22Rv1 (cell line): Measurements from ENCODE around the gene TAS1R3.

ENCODE experiments used
- H3K27ac ChIP-seq: fragments of 450-650 bp; 2 replicates; pipeline ENCODE4 v1.5.1; 2017
- ZFX ChIP-seq: fragments of 450-650 bp; IDR thresholded peaks from 2 replicates; pipeline ENCODE4 v1.6.1; 2017; ENCODE audit warnings: antibody characterized with exemption, borderline replicate concordance
- TF ChIP-seq, protein P1 (sequence below): fragments of 450-650 bp; IDR thresholded peaks from 2 replicates; pipeline ENCODE4 v1.5.1; 2017; ENCODE audit warnings: mild to moderate bottlenecking

The TAS1R3 gene

DNA sequence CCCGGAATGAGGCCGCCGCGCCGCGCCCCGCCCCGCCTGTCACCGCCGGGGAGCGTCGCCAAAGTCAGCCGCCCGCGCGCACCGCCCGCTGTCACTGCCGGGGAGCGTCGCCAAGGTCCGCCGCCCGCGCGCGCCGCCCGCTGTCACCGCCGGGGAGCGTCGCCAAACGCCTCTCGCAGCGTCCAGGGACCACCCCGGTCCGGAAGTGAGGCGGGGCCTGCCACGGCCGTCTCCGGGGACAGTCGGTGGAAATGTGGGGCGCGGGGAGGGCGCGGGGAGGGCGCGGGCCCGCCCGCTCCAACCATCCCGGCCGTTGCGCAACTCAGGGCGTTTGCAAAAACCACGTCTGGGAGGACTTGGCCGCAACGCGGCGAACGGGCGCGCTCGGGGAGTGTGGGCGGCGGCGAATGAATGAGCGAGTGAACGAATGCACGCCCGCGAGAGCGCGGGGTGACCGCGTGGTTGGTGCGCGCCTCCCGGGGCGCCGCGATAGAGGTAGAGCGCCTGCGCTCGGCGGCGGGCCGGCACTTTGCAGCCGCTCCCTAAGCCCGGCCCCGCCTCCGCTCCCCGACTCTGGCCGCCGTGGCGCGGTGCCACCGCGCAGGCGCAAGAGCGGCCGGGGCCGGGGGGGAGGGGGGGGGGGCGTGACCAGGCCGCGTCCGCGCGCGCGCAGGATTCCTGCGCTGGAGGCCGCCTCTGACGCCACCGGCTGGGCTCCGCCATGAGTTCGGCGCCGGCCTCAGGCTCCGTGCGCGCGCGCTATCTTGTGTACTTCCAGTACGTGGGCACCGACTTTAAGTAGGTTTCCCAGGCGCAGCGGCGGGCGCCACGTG lies 22.9 kb upstream of the TAS1R3 start, which contains the start of the genes ACAP3 and PUSL1:
ACAP3 (minus strand) TSS at position 8 of the 833 bp plus-strand sequence. CDS start 115 bp downstream, outside the sequence.
PUSL1 (plus strand) TSS at position 675 of the 833 bp plus-strand sequence; CDS start at position 722, 47 bp downstream.
- TF ChIP-seq ZFX: no peak
- TF ChIP-seq, protein P1, sequence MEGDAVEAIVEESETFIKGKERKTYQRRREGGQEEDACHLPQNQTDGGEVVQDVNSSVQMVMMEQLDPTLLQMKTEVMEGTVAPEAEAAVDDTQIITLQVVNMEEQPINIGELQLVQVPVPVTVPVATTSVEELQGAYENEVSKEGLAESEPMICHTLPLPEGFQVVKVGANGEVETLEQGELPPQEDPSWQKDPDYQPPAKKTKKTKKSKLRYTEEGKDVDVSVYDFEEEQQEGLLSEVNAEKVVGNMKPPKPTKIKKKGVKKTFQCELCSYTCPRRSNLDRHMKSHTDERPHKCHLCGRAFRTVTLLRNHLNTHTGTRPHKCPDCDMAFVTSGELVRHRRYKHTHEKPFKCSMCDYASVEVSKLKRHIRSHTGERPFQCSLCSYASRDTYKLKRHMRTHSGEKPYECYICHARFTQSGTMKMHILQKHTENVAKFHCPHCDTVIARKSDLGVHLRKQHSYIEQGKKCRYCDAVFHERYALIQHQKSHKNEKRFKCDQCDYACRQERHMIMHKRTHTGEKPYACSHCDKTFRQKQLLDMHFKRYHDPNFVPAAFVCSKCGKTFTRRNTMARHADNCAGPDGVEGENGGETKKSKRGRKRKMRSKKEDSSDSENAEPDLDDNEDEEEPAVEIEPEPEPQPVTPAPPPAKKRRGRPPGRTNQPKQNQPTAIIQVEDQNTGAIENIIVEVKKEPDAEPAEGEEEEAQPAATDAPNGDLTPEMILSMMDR: 0 out of 2 replicates have a peak, but pooled peaks have one; percentile 8
- peak within 1 kb of the TSS; percentile 96 for H3K27ac ChIP-seq

DNA sequence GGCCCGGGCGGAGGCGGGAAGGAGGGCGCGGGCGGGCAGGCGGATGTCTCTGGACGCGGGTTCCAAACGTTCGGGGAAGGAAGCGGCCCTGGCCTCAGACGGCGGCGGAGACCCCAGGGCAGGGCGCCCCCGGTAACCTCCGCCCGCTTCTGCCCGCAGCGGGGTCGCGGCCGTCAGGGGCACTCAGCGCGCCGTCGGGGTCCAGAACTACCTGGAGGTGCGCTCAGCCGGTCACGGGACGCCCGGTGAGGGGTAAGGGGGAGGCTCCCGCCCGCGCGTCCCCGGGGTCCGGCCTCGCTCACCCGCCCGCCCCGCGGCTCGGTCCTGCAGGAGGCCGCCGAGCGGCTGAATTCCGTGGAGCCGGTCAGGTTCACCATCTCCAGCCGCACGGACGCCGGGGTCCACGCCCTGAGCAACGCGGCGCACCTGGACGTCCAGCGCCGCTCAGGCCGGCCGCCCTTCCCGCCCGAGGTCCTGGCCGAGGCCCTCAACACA lies 22.3 kb upstream of the TAS1R3 start:
- TF ChIP-seq, protein P1: no peak
- no peak for TF ChIP-seq ZFX
- peak overlapping the region; percentile 96 for H3K27ac ChIP-seq

- no peak for TF ChIP-seq ZFX
- TF ChIP-seq, protein P1: no peak
- H3K27ac ChIP-seq: peak overlapping the region; percentile 96
These were observed 21.6 kb upstream of the TAS1R3 start for GRCh38 chr1:1309251-1310108.

- peak overlapping the region; percentile 96 for H3K27ac ChIP-seq
- TF ChIP-seq, protein P1: no peak
- TF ChIP-seq ZFX: no peak
These were observed 21.0 kb upstream of the TAS1R3 start for GRCh38 chr1:1310109-1310385.

- TF ChIP-seq, protein P1: no peak
- no peak for TF ChIP-seq ZFX
- peak overlapping the region; percentile 96 for H3K27ac ChIP-seq
These were observed 20.5 kb upstream of the TAS1R3 start for GRCh38 chr1:1310476-1311053.

DNA sequence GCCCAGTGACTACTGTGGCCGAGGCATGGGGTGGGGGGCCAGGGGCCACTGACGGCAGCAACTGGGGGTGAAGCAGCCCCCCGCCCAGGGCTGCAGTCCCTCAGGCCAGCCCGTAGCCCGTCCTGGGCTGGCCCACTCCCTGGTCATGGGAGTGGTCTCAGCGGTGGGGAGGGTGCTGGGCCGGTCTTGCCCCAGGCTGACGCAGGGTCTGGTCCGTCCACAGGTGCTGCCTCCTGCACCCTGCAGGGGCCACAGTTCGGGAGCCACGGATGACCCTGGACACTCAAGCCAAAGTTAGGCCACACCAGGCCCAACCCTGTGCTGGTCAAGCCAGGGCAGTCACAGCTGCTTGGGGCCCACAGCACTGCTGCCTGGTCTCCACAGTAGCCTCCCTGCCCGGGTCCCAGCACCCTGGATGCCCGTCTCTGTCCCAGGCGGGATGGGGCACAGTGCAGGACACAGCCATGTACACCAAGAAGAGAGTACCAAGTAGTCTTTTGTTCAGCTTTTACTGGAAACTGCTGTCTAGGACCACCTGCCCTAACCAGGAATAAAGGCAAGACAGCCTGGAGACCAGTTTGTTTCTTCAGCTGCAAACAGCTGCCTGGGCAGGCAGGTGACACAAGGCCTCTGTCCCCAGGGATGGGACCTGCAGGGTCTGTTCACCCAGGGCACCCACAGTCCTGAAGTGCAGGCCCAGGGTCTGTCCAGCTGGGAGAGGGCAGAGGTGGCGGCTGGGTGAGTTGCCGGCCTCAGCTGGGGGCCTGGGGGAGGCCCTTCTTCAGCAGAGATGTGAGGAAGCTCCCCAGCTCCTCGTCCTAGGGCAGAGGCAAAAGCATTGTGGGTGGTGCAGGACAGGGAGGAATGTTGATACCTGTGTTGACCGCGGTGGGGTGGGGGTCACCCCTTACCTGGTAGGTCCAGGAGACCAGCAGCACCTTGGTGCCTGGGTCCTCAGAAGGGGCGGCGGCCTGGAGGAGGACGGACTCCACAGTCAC lies 19.7 kb upstream of the TAS1R3 start:
- H3K27ac ChIP-seq: peak overlapping the region; percentile 96
- no peak for TF ChIP-seq ZFX
- TF ChIP-seq, protein P1: no peak
